ENCODE results near the gene CBLB.
A peak's percentile ranks its signal among the peaks of the same experiment; 100 is the strongest.

Gene CBLB

GRCh38 chr3:105708980-105709379 is 159.8 kb downstream of the CBLB start:
- TF ChIP-seq FOXP2 (optimal IDR thresholded peaks at IDR 0.05; ENCODE audit: control extremely low read depth, extremely low read length, insufficient read depth) (no peak), EZH2 (IDR thresholded peaks at IDR 0.05) (no peak), POLR2AphosphoS5 (IDR thresholded peaks at IDR 0.05; ENCODE audit: borderline replicate concordance, low read depth, low read length) (no peak)
- no peak for DNase-seq (ENCODE audit: low read depth, low spot score)
- Histone ChIP-seq H3K36me3 (ENCODE audit: insufficient read depth, low read length) (peaks cover 2% of the 10 kb centered on the region), H3K27ac (no peak overlapping the region), H3K4me3 (no peak overlapping the region), H3K9me3 (ENCODE audit: low read depth, low read length) (no peaks in the 10 kb centered on the region), H3K9ac (ENCODE audit: insufficient read length) (no peak overlapping the region)

- no peak overlapping the region for H3K4me3 ChIP-seq
- H3K27ac ChIP-seq, result no peak overlapping the region
- H3K9ac ChIP-seq (ENCODE audit: insufficient read length), result no peak overlapping the region
- H3K9me3 ChIP-seq (ENCODE audit: low read depth, low read length), result no peaks in the 10 kb centered on the region
- no peak for DNase-seq (ENCODE audit: low read depth, low spot score)
- no peak for TF ChIP-seq FOXP2 (optimal IDR thresholded peaks at IDR 0.05; ENCODE audit: control extremely low read depth, extremely low read length, insufficient read depth)
- TF ChIP-seq EZH2 (IDR thresholded peaks at IDR 0.05), result no peak
- no peak for TF ChIP-seq POLR2AphosphoS5 (IDR thresholded peaks at IDR 0.05; ENCODE audit: borderline replicate concordance, low read depth, low read length)
- peaks cover 4% of the 10 kb centered on the region; the same call in 1 of the 2 replicates for H3K36me3 ChIP-seq (ENCODE audit: insufficient read depth, low read length)
Measured at GRCh38 chr3:105707009-105707408, 161.8 kb downstream of the CBLB start.

GRCh38 chr3:105704726-105705410 is 163.9 kb downstream of the CBLB start:
- no peaks in the 10 kb centered on the region for H3K9me3 ChIP-seq (ENCODE audit: low read depth, low read length)

GRCh38 chr3:105700575-105700974 is 168.2 kb downstream of the CBLB start:
- no peak for TF ChIP-seq POLR2AphosphoS5 (IDR thresholded peaks at IDR 0.05; ENCODE audit: borderline replicate concordance, low read depth, low read length)
- H3K4me3 ChIP-seq, result no peak overlapping the region
- DNase-seq (ENCODE audit: low read depth, low spot score), result no peak
- peaks cover 7% of the 10 kb centered on the region; the same call in 1 of the 2 replicates for H3K36me3 ChIP-seq (ENCODE audit: insufficient read depth, low read length)
- no peak overlapping the region for H3K9ac ChIP-seq (ENCODE audit: insufficient read length)
- no peaks in the 10 kb centered on the region for H3K9me3 ChIP-seq (ENCODE audit: low read depth, low read length)
- no peak overlapping the region for H3K27ac ChIP-seq

More at GRCh38 chr3:105704726-105705410, 163.9 kb downstream of the CBLB start:
- Histone ChIP-seq H3K27ac (no peak overlapping the region), H3K36me3 (ENCODE audit: insufficient read depth, low read length) (peaks cover 7% of the 10 kb centered on the region; the same call in 1 of the 2 replicates), H3K4me3 (no peak overlapping the region), H3K9ac (ENCODE audit: insufficient read length) (no peak overlapping the region)
- TF ChIP-seq EZH2 (IDR thresholded peaks at IDR 0.05), result no peak
- TF ChIP-seq FOXP2 (optimal IDR thresholded peaks at IDR 0.05; ENCODE audit: control extremely low read depth, extremely low read length, insufficient read depth), result no peak
- no peak for TF ChIP-seq POLR2AphosphoS5 (IDR thresholded peaks at IDR 0.05; ENCODE audit: borderline replicate concordance, low read depth, low read length)
- DNase-seq (ENCODE audit: low read depth, low spot score), result no peak

GRCh38 chr3:105691633-105692032 is 177.2 kb downstream of the CBLB start:
- no peak overlapping the region for H3K27ac ChIP-seq
- TF ChIP-seq POLR2AphosphoS5 (IDR thresholded peaks at IDR 0.05; ENCODE audit: borderline replicate concordance, low read depth, low read length) (no peak), FOXP2 (optimal IDR thresholded peaks at IDR 0.05; ENCODE audit: control extremely low read depth, extremely low read length, insufficient read depth) (no peak), EZH2 (IDR thresholded peaks at IDR 0.05) (no peak)
- no peak overlapping the region for H3K4me3 ChIP-seq
- no peak overlapping the region for H3K9ac ChIP-seq (ENCODE audit: insufficient read length)
- H3K9me3 ChIP-seq (ENCODE audit: low read depth, low read length), result no peaks in the 10 kb centered on the region; the same call in 1 of the 2 replicates
- peaks cover 3% of the 10 kb centered on the region; the same call in 1 of the 2 replicates for H3K36me3 ChIP-seq (ENCODE audit: insufficient read depth, low read length)
- DNase-seq (ENCODE audit: low read depth, low spot score), result no peak

GRCh38 chr3:105691053-105691452 is 177.8 kb downstream of the CBLB start:
- H3K4me3 ChIP-seq, result no peak overlapping the region
- H3K9ac ChIP-seq (ENCODE audit: insufficient read length), result no peak overlapping the region
- no peak for DNase-seq (ENCODE audit: low read depth, low spot score)
- no peaks in the 10 kb centered on the region; the same call in 1 of the 2 replicates for H3K9me3 ChIP-seq (ENCODE audit: low read depth, low read length)
- peaks cover 3% of the 10 kb centered on the region; the same call in 1 of the 2 replicates for H3K36me3 ChIP-seq (ENCODE audit: insufficient read depth, low read length)
- H3K27ac ChIP-seq, result no peak overlapping the region
- TF ChIP-seq POLR2AphosphoS5 (IDR thresholded peaks at IDR 0.05; ENCODE audit: borderline replicate concordance, low read depth, low read length) (no peak), EZH2 (IDR thresholded peaks at IDR 0.05) (no peak), FOXP2 (optimal IDR thresholded peaks at IDR 0.05; ENCODE audit: control extremely low read depth, extremely low read length, insufficient read depth) (no peak)

- Histone ChIP-seq H3K9ac (ENCODE audit: insufficient read length) (no peak overlapping the region), H3K27ac (no peak overlapping the region), H3K36me3 (ENCODE audit: insufficient read depth, low read length) (peaks cover 3% of the 10 kb centered on the region; the same call in 1 of the 2 replicates), H3K4me3 (no peak overlapping the region), H3K9me3 (ENCODE audit: low read depth, low read length) (no peaks in the 10 kb centered on the region; the same call in 1 of the 2 replicates)
- TF ChIP-seq FOXP2 (optimal IDR thresholded peaks at IDR 0.05; ENCODE audit: control extremely low read depth, extremely low read length, insufficient read depth), result no peak
- no peak for TF ChIP-seq POLR2AphosphoS5 (IDR thresholded peaks at IDR 0.05; ENCODE audit: borderline replicate concordance, low read depth, low read length)
- no peak for TF ChIP-seq EZH2 (IDR thresholded peaks at IDR 0.05)
- DNase-seq (ENCODE audit: low read depth, low spot score), result no peak
Measured at GRCh38 chr3:105688821-105689220, 180.0 kb downstream of the CBLB start.

GRCh38 chr3:105686278-105686897 is 182.4 kb downstream of the CBLB start:
- Histone ChIP-seq H3K36me3 (ENCODE audit: insufficient read depth, low read length) (peaks cover 3% of the 10 kb centered on the region; the same call in 1 of the 2 replicates), H3K9ac (ENCODE audit: insufficient read length) (peak overlapping the region; percentile 54), H3K4me3 (no peak overlapping the region), H3K27ac (peak overlapping the region; percentile 38), H3K9me3 (ENCODE audit: low read depth, low read length) (no peaks in the 10 kb centered on the region; the same call in 1 of the 2 replicates)
- DNase-seq (ENCODE audit: low read depth, low spot score), result peak; percentile 20
- TF ChIP-seq FOXP2 (optimal IDR thresholded peaks at IDR 0.05; ENCODE audit: control extremely low read depth, extremely low read length, insufficient read depth), result no peak
- TF ChIP-seq EZH2 (IDR thresholded peaks at IDR 0.05), result no peak
- no peak for TF ChIP-seq POLR2AphosphoS5 (IDR thresholded peaks at IDR 0.05; ENCODE audit: borderline replicate concordance, low read depth, low read length)
